Esophagus squamous epithelium (tissue), 5 donors: Measurements from ENCODE around the gene ANO10. TPM values are rescaled to one million over a fixed set of nuclear protein-coding genes. Genes with fewer than 3 reads are reported as not detected.

Experiments
- DNase-seq: peaks from one replicate; lab custom pipeline; 2025; lab: John Stamatoyannopoulos, UW
- H3K27ac ChIP-seq, 4 donors: fragments of 200-600 bp; sonication (generic); one replicate each; pipeline ENCODE4 v1.5.1; 2016 to 2019; ENCODE audit warnings: mild to moderate bottlenecking in 1 of 4
- H3K27me3 ChIP-seq, 4 donors: fragments of 200-600 bp; sonication (generic); 1 replicate in 3 of 4; 2 replicates in 1 of 4; pipeline versions ENCODE4 v1.5.1 to v1.6.0; 2017 to 2021; ENCODE audit warnings: antibody characterized with exemption in 1 of 4
- H3K36me3 ChIP-seq, 3 donors: fragments of 200-600 bp; sonication (generic); one replicate each; pipeline ENCODE4 v1.5.1; 2016 to 2019
- H3K4me1 ChIP-seq, 3 donors: fragments of 200-600 bp; sonication (generic); one replicate each; pipeline ENCODE4 v1.5.1; 2017 to 2019
- H3K4me3 ChIP-seq, 4 donors: fragments of 200-600 bp; sonication (generic); 1 replicate in 3 of 4; 2 replicates in 1 of 4; pipeline ENCODE4 v1.5.1; 2016 to 2019; ENCODE audit warnings: mild to moderate bottlenecking in 2 of 4, moderate library complexity in 1 of 4
- H3K9me3 ChIP-seq, 3 donors: fragments of 200-600 bp; sonication (generic); one replicate each; pipeline ENCODE4 v1.5.1; 2016 to 2019
- POLR2A ChIP-seq, 4 donors: fragments of 450-650 bp; IDR thresholded peaks; one replicate each; pipeline ENCODE4 v1.6.1; 2017; ENCODE audit warnings: antibody characterized with exemption in 4 of 4, mild to moderate bottlenecking in 4 of 4, moderate library complexity in 3 of 4
- WGBS, 2 donors: methylation state at CpG; one replicate each; pipeline ENCODE4 v1.1.5; 2018; 5-methylcytosine and 5-hydroxymethylcytosine counted together
- intact Hi-C: fragments of 100-400 bp; cut with DNase I; formaldehyde crosslinking; loops from one replicate; pipeline ENCODE4 v1.15.0; 2022
- total RNA-seq, 4 donors: library from RNA; depleted of rRNA; stranded (reverse); fragments of >200 nt; gene quantifications; one replicate each; pipeline ENCODE4 v1.1.0, GENCODE V29; 2016
- TF ChIP-seq, protein P1 (sequence below), 6 experiments: fragments of 450-650 bp in 4 of 6; fragments of 200-600 bp in 2 of 6; sonication (generic) in 2 of 6; IDR thresholded peaks; one replicate each; pipeline ENCODE4 v1.5.1; 2016 to 2019; ENCODE audit warnings: antibody characterized with exemption in 6 of 6, mild to moderate bottlenecking in 4 of 6, moderate library complexity in 4 of 6
- donor health status: DM: yes; HTN: yes; CAD: no.

ANO10 gene
- total RNA-seq, 4 donors from 2014 or later, result 18.5 to 22.3 (median 20.3) TPM

DNA sequence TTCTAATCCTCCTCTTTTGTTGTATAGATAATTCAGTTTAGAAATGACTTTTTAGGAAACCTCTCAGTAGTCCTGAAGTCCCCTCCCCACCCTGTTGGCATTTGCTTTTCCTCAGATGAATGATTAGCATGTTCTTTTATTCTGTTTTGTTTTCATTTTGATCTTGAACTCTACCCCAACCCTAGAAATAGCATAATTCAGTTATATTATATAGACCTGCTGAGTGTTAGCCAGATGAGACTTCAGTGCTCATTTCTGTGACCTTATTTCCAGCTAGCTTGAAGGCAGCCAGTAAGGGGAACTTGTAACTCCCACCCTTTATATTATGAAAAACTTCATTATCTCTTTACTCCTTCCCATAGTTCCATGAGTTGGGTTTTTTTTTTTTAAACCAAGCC is 294.2 kb downstream of the ANO10 start:
- no peaks in the 10 kb centered on the region for H3K27me3 ChIP-seq
- peaks cover 0 to 5% (median 0%) of the 10 kb centered on the region in 3 donors for H3K9me3 ChIP-seq
- peak overlapping the region in 2 of 4 donors; percentile 48 to 50 for H3K27ac ChIP-seq
- no peak for DNase-seq
- intact Hi-C loops, result no loop called here
- no peak overlapping the region for H3K4me3 ChIP-seq
- peaks cover 0 to 49% (median 19%) of the 10 kb centered on the region in 3 donors for H3K4me1 ChIP-seq
- TF ChIP-seq POLR2A (IDR thresholded peaks at IDR 0.05), result no peak
- TF ChIP-seq, protein P1, sequence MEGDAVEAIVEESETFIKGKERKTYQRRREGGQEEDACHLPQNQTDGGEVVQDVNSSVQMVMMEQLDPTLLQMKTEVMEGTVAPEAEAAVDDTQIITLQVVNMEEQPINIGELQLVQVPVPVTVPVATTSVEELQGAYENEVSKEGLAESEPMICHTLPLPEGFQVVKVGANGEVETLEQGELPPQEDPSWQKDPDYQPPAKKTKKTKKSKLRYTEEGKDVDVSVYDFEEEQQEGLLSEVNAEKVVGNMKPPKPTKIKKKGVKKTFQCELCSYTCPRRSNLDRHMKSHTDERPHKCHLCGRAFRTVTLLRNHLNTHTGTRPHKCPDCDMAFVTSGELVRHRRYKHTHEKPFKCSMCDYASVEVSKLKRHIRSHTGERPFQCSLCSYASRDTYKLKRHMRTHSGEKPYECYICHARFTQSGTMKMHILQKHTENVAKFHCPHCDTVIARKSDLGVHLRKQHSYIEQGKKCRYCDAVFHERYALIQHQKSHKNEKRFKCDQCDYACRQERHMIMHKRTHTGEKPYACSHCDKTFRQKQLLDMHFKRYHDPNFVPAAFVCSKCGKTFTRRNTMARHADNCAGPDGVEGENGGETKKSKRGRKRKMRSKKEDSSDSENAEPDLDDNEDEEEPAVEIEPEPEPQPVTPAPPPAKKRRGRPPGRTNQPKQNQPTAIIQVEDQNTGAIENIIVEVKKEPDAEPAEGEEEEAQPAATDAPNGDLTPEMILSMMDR (IDR thresholded peaks at IDR 0.05), result no peak
- peaks cover 0 to 13% (median 0%) of the 10 kb centered on the region in 3 donors for H3K36me3 ChIP-seq

DNA sequence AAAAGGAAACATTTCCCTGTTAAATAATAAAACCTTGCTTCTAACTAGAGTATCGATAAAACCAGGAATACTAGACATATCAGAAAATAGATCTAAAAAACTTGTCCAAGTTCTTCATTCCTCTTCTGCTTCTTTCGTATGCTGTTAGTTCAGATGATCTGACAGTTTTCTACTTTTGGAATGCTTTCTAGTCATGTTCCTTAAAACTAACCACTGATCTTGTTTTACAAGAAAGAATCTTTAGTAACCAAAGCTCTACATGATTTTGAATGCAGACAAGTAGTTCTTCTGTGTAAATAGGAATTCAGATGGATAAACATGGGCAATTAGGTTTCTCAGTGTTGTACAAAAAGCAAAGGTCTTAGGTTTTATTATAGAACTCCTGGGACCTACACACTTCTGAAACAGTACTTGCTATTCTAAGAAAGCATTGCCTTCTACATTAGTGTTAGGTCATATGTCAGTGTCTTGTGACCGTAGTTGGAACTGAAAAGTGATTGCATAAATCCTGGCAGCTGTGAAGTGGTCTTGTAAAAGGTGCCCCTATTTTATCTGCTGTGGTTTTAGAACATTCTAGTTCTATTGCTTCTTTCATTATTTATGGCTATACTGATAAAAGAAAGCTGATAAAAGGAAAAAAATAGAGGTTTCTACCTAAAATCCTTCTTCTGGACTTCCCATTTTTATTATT is 294.8 kb downstream of the ANO10 start:
- intact Hi-C loops, result no loop called here
- Histone ChIP-seq H3K4me1 (peaks cover 0 to 49% (median 19%) of the 10 kb centered on the region in 3 donors), H3K9me3 (peaks cover 0 to 5% (median 0%) of the 10 kb centered on the region in 3 donors), H3K27ac (peak overlapping the region in 3 of 4 donors; percentile 48 to 54 (median 50)), H3K36me3 (peaks cover 0 to 8% (median 0%) of the 10 kb centered on the region in 3 donors), H3K27me3 (no peaks in the 10 kb centered on the region), H3K4me3 (no peak overlapping the region)
- WGBS, 2 donors, result 42 to 62% methylated on average over 3 of the region's 3 CpGs
- DNase-seq, result no peak
- no peak for TF ChIP-seq POLR2A (IDR thresholded peaks at IDR 0.05)
- TF ChIP-seq, protein P1 (IDR thresholded peaks at IDR 0.05), result no peak

DNA sequence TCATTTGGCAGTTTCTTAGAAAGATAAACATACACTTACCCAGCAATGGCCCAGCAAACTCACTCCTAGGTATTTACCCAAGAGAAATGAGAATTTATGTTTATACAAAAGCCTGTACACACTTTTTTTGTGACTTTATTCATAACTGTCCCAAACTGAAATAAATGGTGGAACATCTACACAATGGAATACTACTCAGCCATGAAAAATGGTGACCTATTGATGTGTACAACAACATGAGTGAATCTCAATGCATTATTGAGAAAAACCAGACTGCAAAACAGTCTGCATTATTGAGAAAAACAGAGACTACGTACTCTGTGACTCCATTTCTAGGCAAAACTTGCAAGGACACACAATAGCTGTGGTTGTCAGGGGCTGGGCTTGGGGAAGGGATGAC is 298.3 kb downstream of the ANO10 start:
- peaks cover 0 to 17% (median 0%) of the 10 kb centered on the region in 3 donors for H3K36me3 ChIP-seq
- H3K27me3 ChIP-seq, result no peaks in the 10 kb centered on the region
- no peak overlapping the region for H3K27ac ChIP-seq
- H3K4me1 ChIP-seq, result peaks cover 0 to 63% (median 22%) of the 10 kb centered on the region in 3 donors
- peaks cover 0 to 5% (median 0%) of the 10 kb centered on the region in 3 donors for H3K9me3 ChIP-seq
- no peak for DNase-seq
- WGBS, 2 donors, result 94 to 100% methylated on average over 1 of the region's 1 CpG
- no peak overlapping the region for H3K4me3 ChIP-seq
- intact Hi-C loops, result no loop called here
- TF ChIP-seq, protein P1 (IDR thresholded peaks at IDR 0.05), result no peak
- TF ChIP-seq POLR2A (IDR thresholded peaks at IDR 0.05), result no peak

DNA sequence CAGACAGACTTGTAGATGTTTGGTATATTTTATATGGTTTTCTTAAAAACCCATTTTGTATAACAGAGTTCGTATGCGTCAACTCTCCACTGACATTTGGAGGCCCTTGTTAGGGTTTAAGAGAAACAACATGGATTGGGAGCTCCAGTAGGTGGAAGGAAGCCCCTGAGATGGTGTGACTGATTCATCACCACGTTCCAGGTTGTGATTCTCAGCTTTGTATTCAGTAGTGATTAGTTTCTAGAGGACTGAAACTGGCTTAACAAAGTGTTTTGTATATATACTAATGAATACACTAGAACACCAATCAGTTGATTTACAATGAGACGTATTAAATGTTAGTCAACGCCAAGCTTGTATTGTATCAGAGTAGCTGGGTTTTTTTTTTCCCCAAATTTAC is 301.5 kb downstream of the ANO10 start:
- no peak for TF ChIP-seq POLR2A (IDR thresholded peaks at IDR 0.05)
- TF ChIP-seq, protein P1 (IDR thresholded peaks at IDR 0.05), result no peak
- WGBS, 2 donors, result 85 to 92% methylated on average over 5 of the region's 5 CpGs
- Histone ChIP-seq H3K27ac (peak overlapping the region in 1 of 4 donors; percentile 25), H3K9me3 (peaks cover 0 to 5% (median 0%) of the 10 kb centered on the region in 3 donors), H3K4me1 (peaks cover 0 to 60% (median 15%) of the 10 kb centered on the region in 3 donors), H3K4me3 (no peak overlapping the region), H3K27me3 (no peaks in the 10 kb centered on the region), H3K36me3 (peaks cover 0 to 32% (median 0%) of the 10 kb centered on the region in 3 donors)
- intact Hi-C loops, result no loop called here
- no peak for DNase-seq

DNA sequence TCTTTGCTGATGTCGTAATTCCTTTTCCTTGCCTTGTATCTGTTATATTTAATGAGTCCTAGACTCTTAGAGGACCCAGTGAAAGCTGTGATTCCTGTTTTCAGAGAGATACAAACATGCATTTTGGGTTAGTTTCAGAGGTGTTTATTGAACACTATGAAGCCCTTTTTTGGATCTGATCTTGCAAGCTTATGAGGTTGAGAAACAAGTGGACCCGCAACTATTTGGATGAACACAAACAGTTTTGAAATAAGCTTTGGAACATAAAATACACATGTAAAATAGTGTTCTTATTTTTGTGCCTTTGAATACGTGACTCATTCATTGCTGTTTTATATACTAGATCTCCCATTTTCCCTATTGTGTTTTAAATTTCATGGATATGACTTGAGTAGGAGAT is 302.0 kb downstream of the ANO10 start:
- Histone ChIP-seq H3K4me1 (peaks cover 0 to 60% (median 20%) of the 10 kb centered on the region in 3 donors), H3K4me3 (no peak overlapping the region), H3K9me3 (peaks cover 0 to 5% (median 0%) of the 10 kb centered on the region in 3 donors), H3K27ac (peak overlapping the region in 2 of 4 donors; percentile 25 to 27), H3K27me3 (no peaks in the 10 kb centered on the region), H3K36me3 (peaks cover 0 to 32% (median 0%) of the 10 kb centered on the region in 3 donors)
- DNase-seq, result no peak
- 82 to 84% methylated on average over 3 of the region's 3 CpGs for WGBS, 2 donors
- intact Hi-C loops, result no loop called here
- TF ChIP-seq, protein P1 (IDR thresholded peaks at IDR 0.05), result no peak
- TF ChIP-seq POLR2A (IDR thresholded peaks at IDR 0.05), result no peak
